HK-2 (cell line): ENCODE measurements around the gene SPINT4.
A peak's percentile ranks its signal among the peaks of the same experiment; 100 is the strongest.
"Not testable (repeated sequence)": the region's sequence is repeated elsewhere in the genome, so short reads cannot be mapped to it uniquely, and the experiment has no call there.

Experiments
- DNase-seq: peaks from one replicate; pipeline ENCODE4 v3.0.0-alpha.2; 2018; ENCODE audit not compliant: unreplicated experiment

The SPINT4 gene

GRCh38 chr20:45722047-45722446, at the start of gene SPINT4:
Gene SPINT4, plus strand, starts transcription at chr20:45722347. Its CDS starts 21 bp downstream, at chr20:45722368.
- no peak for DNase-seq

DNA sequence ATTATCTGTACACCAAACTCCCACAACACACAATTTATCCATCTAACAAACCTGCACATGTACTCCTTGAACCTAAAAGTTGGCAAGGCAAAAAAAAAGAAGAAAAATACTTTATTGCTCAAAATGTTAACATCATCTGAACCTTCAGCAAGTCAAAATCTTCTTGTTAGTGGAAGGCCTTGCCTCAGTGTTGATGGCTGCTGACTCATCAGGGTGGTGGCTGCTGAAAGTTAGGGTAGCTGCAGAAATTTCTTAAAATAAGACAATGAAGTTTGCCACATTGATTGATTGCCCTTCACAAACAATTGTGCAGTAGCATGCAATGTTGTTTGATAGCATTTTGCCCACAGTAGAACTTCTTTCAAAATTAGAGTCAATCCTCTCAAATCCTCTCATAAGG, 49.4 kb upstream of the SPINT4 start:
- DNase-seq, result no peak

DNA sequence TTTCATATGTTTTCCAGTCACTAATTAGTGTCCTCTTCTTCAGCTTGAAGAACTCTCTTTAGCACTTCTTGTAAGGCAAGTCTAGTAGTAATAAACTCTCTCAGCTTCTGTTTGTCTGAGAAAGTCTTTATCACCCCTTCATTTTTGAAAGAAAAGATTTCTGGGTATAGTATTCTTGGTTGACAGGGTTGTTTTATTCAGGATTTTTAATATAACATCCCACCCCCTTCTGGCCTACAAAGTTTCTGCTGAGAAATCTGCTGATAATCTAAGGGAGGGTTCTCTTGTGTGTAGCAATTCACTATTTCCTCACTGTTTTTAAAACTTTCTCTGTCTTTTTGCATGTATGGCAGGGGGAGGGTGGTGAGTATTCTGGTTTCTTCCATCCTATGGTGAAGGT, 42.5 kb upstream of the SPINT4 start:
- DNase-seq, result no peak

DNA sequence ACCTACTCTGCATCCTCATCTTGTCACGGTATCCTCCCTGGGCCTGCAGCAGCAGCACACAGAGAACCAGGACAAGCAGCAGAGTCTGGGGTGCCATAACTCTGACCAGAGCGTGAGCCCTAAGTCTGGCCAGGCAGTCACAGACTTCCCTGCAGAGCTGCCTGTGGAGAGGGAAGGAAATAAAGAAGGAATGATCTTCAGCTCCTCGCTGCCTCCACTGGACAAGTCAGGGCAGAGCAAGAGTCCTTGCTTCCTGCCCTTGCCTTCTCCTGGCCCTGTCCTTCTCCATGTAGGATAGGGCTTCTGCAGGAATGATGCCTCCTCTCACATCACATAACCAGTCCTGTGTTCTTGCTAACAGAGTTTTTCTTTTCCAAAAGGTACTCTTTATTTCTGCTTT, 36.3 kb upstream of the SPINT4 start:
- DNase-seq, result peak; percentile 3

DNA sequence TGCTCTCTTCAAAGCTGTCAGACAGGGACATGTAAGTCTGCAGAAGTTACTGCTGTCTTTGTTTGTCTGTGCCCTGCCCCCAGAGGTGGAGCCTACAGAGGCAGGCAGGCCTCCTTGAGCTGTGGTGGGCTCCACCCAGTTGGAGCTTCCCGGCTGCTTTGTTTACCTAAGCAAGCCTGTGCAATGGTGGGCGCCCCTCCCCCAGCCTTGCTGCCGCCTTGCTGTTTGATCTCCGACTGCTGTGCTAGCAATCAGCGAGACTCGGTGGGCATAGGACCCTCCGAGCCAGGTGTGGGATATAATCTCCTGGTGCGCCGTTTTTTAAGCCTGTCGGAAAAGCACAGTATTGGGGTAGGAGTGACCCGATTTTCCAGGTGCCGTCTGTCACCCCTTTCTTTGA, 28.8 kb upstream of the SPINT4 start:
- DNase-seq, result not testable (repeated sequence)

- no peak for DNase-seq
These were observed 26.7 kb upstream of the SPINT4 start for GRCh38 chr20:45695496-45695895.

- no peak for DNase-seq
These were observed 21.0 kb upstream of the SPINT4 start for GRCh38 chr20:45701104-45701503.

DNA sequence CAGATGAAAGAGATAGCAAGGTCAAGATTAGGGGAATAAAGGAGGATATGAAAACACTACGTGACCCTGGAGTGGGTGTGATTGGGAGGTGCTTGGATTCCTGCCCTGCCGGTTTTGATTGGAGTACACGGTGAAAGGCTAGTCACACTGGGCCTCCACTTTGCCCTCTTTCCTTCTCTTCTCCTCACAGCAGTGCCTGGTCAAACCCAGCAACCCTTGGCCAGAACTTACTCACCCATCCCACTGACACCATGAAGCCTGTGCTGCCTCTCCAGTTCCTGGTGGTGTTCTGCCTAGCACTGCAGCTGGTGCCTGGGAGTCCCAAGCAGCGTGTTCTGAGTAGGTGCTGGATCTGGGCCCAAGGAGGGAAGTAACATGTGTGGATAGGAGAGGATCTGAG, 20.3 kb upstream of the SPINT4 start, which contains the start of gene WFDC13:
TSS of gene WFDC13 (plus strand) at position 166 of the 400 bp plus-strand sequence. CDS start at position 252, 86 bp downstream.
- no peak for DNase-seq

DNA sequence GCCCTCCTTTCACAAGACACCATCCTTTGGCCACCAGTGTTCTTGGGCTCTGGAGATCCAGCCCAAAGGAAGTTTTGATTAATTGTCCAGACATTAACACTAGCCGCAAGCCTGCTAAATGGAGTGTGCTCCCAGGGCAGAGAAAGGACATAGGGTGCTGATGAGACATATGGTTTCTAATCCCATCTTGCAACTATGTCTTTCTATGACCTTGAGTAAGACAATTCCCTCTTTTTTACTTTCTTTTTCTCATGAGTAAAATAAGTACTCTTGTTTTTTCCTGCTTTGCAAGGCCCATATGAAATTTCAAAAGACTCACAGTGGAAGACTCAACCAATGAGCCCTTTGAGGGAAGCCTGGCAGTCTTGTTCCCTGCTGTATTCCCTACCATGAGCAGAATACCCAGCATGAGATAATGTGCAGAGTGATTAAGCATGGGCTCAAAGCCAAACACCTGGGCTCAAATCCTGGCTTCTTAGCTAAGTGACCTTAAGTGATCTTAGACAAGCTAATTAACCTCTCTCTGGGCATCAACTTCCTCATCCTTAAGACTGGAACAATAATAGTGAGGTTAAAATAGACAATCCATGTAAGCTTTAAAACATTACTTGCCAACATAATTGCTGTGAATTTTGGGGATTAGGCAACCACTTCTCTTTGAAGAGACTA, 17.0 kb upstream of the SPINT4 start, which contains the start of gene WFDC10B:
TSS of gene WFDC10B (minus strand) at position 51 of the 669 bp plus-strand sequence. CDS start 19,027 bp downstream, outside the sequence.
- no peak for DNase-seq

GRCh38 chr20:45716141-45716688, 5.9 kb upstream of the SPINT4 start:
- not testable (repeated sequence) for DNase-seq

DNA sequence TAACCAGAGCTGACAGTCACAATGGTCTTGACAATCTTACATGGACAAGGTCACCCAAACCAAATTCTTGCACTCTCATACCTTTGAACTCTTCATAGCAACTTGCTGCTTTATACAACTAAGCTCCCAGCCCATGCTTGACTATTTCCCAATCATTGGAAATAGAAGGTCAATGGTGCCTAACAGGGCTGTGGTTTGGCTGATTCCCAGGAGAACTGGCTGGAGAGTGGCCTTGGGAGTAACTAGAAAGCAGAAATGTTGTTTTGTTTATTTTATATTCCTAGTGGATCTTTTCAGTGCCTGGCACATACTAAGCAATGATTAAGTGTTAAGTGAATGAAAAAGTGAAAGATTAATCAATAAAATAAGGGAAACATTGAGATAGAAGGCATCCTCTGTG, 3.0 kb downstream of the SPINT4 start:
- no peak for DNase-seq

GRCh38 chr20:45727044-45727443, 4.9 kb downstream of the SPINT4 start:
- no peak for DNase-seq

DNA sequence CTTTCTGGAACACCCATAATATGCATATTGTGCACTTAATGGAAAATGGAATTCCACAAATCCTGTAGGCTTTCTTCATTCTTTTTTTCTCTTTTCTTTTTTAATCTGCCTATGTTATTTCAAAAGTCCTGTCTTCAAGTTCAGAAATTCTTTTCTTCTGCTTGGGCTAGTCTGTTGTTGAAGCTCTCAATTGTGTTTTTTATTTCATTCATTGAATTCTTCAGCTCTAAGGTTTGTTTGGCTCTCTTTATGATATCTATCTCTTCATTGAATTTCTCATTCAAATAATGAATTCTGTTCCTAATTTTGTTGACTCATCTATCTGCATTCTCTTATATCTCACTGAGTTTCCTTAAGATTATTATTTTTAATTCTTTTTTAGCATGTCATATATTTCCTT, 10.1 kb downstream of the SPINT4 start:
- DNase-seq, result no peak

DNA sequence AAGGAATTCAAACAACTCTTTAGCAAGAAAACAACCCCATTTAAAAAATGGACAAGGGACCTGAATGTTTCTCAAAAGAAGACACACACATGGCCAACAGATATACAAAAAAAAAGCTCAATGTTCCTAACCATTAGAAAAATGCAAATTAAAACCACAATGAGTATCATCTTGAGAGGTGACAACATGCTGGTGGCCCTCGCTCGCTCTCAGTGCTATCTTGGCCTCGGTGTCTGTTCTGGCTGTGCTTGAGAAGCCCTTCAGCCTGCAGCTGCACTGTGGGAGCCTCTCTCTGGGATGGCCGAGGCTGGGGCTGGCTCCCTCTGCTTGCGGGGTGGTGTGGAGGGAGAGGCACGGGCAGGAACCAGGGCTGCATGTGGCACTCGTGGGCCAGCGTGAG, 13.4 kb downstream of the SPINT4 start:
- no peak for DNase-seq

DNA sequence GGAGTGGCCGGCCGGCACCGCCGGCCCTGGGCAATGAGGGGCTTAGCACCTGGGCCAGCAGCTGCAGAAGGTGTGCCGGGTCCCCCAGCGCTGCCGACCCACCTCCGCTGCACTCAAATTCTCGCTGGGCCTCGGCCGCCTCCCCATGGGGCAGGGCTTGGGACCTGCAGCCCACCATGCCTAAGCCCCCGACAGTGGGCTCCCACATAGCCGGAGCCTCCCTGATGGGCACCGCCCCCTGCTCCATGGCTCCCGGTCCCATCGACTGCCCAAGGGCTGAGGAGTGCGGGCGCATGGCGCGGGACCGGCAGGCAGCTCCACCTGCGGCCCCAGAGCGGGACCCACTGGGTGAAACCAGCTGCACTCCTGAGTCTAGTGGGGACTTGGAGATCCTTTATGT, 13.8 kb downstream of the SPINT4 start:
- no peak for DNase-seq

GRCh38 chr20:45742596-45742995, 20.4 kb downstream of the SPINT4 start:
- DNase-seq, result no peak

DNA sequence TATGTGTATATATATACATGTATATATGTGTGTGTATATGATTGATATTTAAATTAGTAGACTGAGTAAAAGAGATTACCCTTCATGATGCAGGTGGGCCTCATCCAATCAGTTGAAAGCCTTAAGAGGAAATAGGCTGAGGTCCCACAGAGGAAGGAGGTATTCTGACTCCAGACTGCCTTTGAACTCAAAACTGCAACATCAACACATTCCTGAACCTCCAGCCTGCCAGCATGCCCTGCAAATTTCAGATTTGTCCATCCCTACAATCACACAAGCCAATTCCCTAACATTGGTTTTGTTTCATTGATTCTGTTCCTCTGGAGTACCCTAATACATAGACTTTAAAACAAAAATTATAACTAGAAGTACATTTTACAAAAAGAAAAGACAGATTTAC, 22.9 kb downstream of the SPINT4 start:
- DNase-seq, result no peak

- DNase-seq, result no peak
These were observed 29.6 kb downstream of the SPINT4 start for GRCh38 chr20:45751721-45752120.

- DNase-seq, result no peak
These were observed 30.6 kb downstream of the SPINT4 start for GRCh38 chr20:45752746-45753145.

GRCh38 chr20:45758096-45758495, 35.9 kb downstream of the SPINT4 start:
- DNase-seq, result no peak

DNA sequence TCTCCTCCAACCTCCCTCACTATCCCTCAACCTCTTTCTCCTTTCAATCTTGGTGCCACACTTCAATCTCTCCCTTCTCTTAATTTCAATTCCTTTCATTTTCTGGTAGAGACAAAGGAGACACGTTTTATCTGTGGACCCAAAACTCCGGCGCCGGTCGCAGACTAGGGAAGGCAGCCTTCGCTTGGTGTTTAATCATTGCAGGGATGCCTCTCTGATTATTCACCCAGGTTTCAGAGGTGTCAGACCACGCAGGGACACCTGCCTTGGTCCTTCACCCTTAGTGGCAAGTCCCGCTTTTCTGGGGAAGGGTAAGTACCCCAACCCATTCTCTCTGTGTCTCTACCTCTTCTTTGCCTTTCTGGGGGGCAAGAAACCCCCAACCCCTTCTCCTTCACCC, 37.8 kb downstream of the SPINT4 start:
- not testable (repeated sequence) for DNase-seq

DNA sequence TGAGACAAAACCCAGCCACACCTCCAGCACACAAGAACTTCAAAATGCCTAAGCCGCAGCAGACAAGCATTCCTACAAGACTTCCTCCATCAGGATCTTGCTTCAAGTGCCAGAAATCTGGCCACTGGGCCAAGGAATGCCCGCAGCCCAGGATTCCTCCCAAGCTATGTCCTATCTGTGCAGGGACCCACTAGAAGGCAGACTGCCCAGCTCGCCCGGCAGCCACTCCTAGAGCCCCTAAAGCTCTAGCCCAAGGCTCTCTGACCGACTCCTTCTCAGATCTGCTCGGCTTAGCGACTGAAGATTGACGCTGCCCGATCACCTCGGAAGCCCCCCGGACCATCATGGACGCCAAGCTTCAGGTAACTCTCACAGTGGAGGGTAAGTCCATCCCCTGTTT, 39.8 kb downstream of the SPINT4 start:
- not testable (repeated sequence) for DNase-seq

DNA sequence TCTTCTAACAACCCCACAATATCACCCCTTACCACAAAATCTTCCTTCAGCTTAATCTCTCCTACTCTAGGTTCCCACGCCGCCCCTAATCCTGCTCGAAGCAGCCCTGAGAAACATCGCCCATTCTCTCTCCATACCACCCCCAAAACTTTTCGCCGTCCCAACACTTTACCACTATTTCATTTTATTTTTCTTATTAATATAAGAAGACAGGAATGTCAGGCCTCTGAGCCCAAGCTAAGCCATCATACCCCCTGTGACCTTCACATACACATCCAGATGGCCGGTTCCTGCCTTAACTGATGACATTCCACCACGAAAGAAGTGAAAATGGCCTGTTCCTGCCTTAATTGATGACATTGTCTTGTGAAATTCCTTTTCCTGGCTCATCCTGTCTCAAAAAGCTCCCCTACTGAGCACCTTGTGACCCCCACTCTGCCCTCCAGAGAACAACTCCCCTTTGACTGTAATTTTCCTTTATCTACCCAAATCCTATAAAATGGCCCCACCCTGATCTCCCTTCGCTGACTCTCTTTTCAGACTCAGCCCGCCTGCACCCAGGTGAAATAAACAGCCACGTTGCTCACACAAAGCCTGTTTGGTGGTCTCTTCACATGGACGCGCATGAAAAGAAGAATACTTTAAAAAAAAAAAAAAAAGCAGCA, 42.6 kb downstream of the SPINT4 start:
- DNase-seq, result not testable (repeated sequence)
